Measurements from ENCODE around the gene DTX2.
A peak's percentile ranks its signal among the peaks of the same experiment; 100 is the strongest.
"Not testable (repeated sequence)": the region's sequence is repeated elsewhere in the genome, so short reads cannot be mapped to it uniquely, and the experiment has no call there.

Gene DTX2

GRCh38 chr7:76511200-76511910, 49.8 kb downstream of the DTX2 start:
- DNase-seq (ENCODE audit: low spot score): not testable (repeated sequence)

GRCh38 chr7:76511911-76512885, 50.7 kb downstream of the DTX2 start:
- not testable (repeated sequence) for DNase-seq (ENCODE audit: low spot score)

GRCh38 chr7:76512941-76513816, 51.7 kb downstream of the DTX2 start:
- DNase-seq (ENCODE audit: low spot score): peak; percentile 75

GRCh38 chr7:76513817-76514799, 52.6 kb downstream of the DTX2 start:
- peak; percentile 11 for DNase-seq (ENCODE audit: low spot score)

GRCh38 chr7:76514926-76515771, 53.6 kb downstream of the DTX2 start:
- peak; percentile 40 for DNase-seq (ENCODE audit: low spot score)

GRCh38 chr7:76515999-76516443, 54.5 kb downstream of the DTX2 start:
- no peak for DNase-seq (ENCODE audit: low spot score)

- not testable (repeated sequence) for DNase-seq (ENCODE audit: low spot score)
Observed at GRCh38 chr7:76516932-76517331, 55.4 kb downstream of the DTX2 start.

- DNase-seq (ENCODE audit: low spot score): not testable (repeated sequence)
Observed at GRCh38 chr7:76526183-76526582, 64.7 kb downstream of the DTX2 start.

GRCh38 chr7:76531643-76532042, 70.1 kb downstream of the DTX2 start:
- DNase-seq (ENCODE audit: low spot score): not testable (repeated sequence)

- DNase-seq (ENCODE audit: low spot score): not testable (repeated sequence)
Observed at GRCh38 chr7:76543197-76543596, 81.7 kb downstream of the DTX2 start, which contains the start of gene SPDYE16. TSS of gene SPDYE16 (minus strand) at chr7:76543297. CDS start at chr7:76541459, 1,838 bp downstream.

GRCh38 chr7:76549025-76549854, 87.7 kb downstream of the DTX2 start:
- DNase-seq (ENCODE audit: low spot score): peak; percentile 96

GRCh38 chr7:76549855-76550248, 88.3 kb downstream of the DTX2 start:
- DNase-seq (ENCODE audit: low spot score): not testable (repeated sequence)

- DNase-seq (ENCODE audit: low spot score): not testable (repeated sequence)
Observed at GRCh38 chr7:76551992-76552391, 90.5 kb downstream of the DTX2 start.

Small RNA genes within 50 kb of the gene (small RNA-seq; reads per million reads assigned to genes)
- 0 reads per million in 2 experiments for gene RF00019
